ENCODE results near the gene BET1L. TPM values are rescaled to one million over a fixed set of nuclear protein-coding genes. Genes with fewer than 3 reads are reported as not detected.

BET1L gene
- total RNA-seq, 2 experiments from 2014 or later = 16.2 to 47.4 TPM

- H3K9me3 ChIP-seq (ENCODE audit: low read length) = no peaks in the 10 kb centered on the region
- no peak overlapping the region for H2AFZ ChIP-seq (ENCODE audit: low read length)
- no peak overlapping the region for H3K27ac ChIP-seq (ENCODE audit: low read depth, low read length, poor library complexity, severe bottlenecking)
- peaks cover 11% of the 10 kb centered on the region for H3K79me2 ChIP-seq (ENCODE audit: insufficient read depth, low read depth, low read length)
- H4K20me1 ChIP-seq (ENCODE audit: insufficient read depth, low read length) = no peaks in the 10 kb centered on the region
- intact Hi-C loops (cut with micrococcal nuclease; ENCODE audit: unreplicated experiment) = no loop called here
- H3K4me3 ChIP-seq (ENCODE audit: low read depth, low read length, poor library complexity, severe bottlenecking) = no peak overlapping the region
- peaks cover 12% of the 10 kb centered on the region for H3K4me1 ChIP-seq (ENCODE audit: insufficient read depth, low read length, poor library complexity, severe bottlenecking)
- ChIA-PET CTCF (ENCODE audit: unreplicated experiment) (no interaction called here), POLR2A (interaction anchor here (0.6 to 0.7 kb wide), 2 partner anchors 127 to 641 kb away, joined by 4 read pairs; no protein-coding TSS in a partner anchor)
- BruUV-seq (replicated peaks) = no TSS peak
- no peaks in the 10 kb centered on the region for H3K9me2 ChIP-seq (ENCODE audit: insufficient read depth, low read length)
- no peak for TF ChIP-seq CTCF (conservative IDR thresholded peaks at IDR 0.05; ENCODE audit: low read length)
- TF ChIP-seq EZH2phosphoT487 (IDR thresholded peaks at IDR 0.05; ENCODE audit: borderline replicate concordance, low read depth, low read length) = no peak
- H3K36me3 ChIP-seq (ENCODE audit: insufficient read depth, low read length) = peaks cover 26% of the 10 kb centered on the region; the same call in 1 of the 2 replicates
- DNase-seq (ENCODE audit: low spot score) = no peak
- no peak overlapping the region for H3K4me2 ChIP-seq (ENCODE audit: low read length)
Observed at GRCh38 chr11:202490-202889, 4.7 kb downstream of the BET1L start.

GRCh38 chr11:201966-202365 lies 5.2 kb downstream of the BET1L start:
- Histone ChIP-seq H3K27ac (ENCODE audit: low read depth, low read length, poor library complexity, severe bottlenecking) (no peak overlapping the region), H3K36me3 (ENCODE audit: insufficient read depth, low read length) (peaks cover 26% of the 10 kb centered on the region; the same call in 1 of the 2 replicates), H3K4me1 (ENCODE audit: insufficient read depth, low read length, poor library complexity, severe bottlenecking) (peaks cover 12% of the 10 kb centered on the region), H3K79me2 (ENCODE audit: insufficient read depth, low read depth, low read length) (peaks cover 11% of the 10 kb centered on the region), H3K9me3 (ENCODE audit: low read length) (no peaks in the 10 kb centered on the region), H3K4me3 (ENCODE audit: low read depth, low read length, poor library complexity, severe bottlenecking) (no peak overlapping the region), H3K4me2 (ENCODE audit: low read length) (no peak overlapping the region), H3K9me2 (ENCODE audit: insufficient read depth, low read length) (no peaks in the 10 kb centered on the region), H4K20me1 (ENCODE audit: insufficient read depth, low read length) (no peaks in the 10 kb centered on the region), H2AFZ (ENCODE audit: low read length) (no peak overlapping the region)
- TF ChIP-seq CTCF (conservative IDR thresholded peaks at IDR 0.05; ENCODE audit: low read length) (no peak), EZH2phosphoT487 (IDR thresholded peaks at IDR 0.05; ENCODE audit: borderline replicate concordance, low read depth, low read length) (no peak)
- CTCF ChIA-PET (ENCODE audit: unreplicated experiment) = no interaction called here
- BruUV-seq (replicated peaks) = no TSS peak
- intact Hi-C loops (cut with micrococcal nuclease; ENCODE audit: unreplicated experiment) = no loop called here
- POLR2A ChIA-PET = no interaction called here
- DNase-seq (ENCODE audit: low spot score) = no peak

GRCh38 chr11:200224-201003 lies 6.8 kb downstream of the BET1L start:
- CTCF ChIA-PET (ENCODE audit: unreplicated experiment) = no interaction called here
- no TSS peak for BruUV-seq (replicated peaks)

More at GRCh38 chr11:200224-201003, 6.8 kb downstream of the BET1L start:
- Histone ChIP-seq H3K4me2 (ENCODE audit: low read length) (no peak overlapping the region), H4K20me1 (ENCODE audit: insufficient read depth, low read length) (no peaks in the 10 kb centered on the region), H3K36me3 (ENCODE audit: insufficient read depth, low read length) (peaks cover 23% of the 10 kb centered on the region; the same call in 1 of the 2 replicates), H3K27ac (ENCODE audit: low read depth, low read length, poor library complexity, severe bottlenecking) (no peak overlapping the region), H2AFZ (ENCODE audit: low read length) (no peak overlapping the region), H3K4me1 (ENCODE audit: insufficient read depth, low read length, poor library complexity, severe bottlenecking) (peaks cover 1% of the 10 kb centered on the region), H3K79me2 (ENCODE audit: insufficient read depth, low read depth, low read length) (no peaks in the 10 kb centered on the region), H3K4me3 (ENCODE audit: low read depth, low read length, poor library complexity, severe bottlenecking) (no peak overlapping the region), H3K9me2 (ENCODE audit: insufficient read depth, low read length) (no peaks in the 10 kb centered on the region), H3K9me3 (ENCODE audit: low read length) (no peaks in the 10 kb centered on the region)
- TF ChIP-seq CTCF (conservative IDR thresholded peaks at IDR 0.05; ENCODE audit: low read length) (no peak), EZH2phosphoT487 (IDR thresholded peaks at IDR 0.05; ENCODE audit: borderline replicate concordance, low read depth, low read length) (no peak)
- POLR2A ChIA-PET = no interaction called here
- intact Hi-C loops (cut with micrococcal nuclease; ENCODE audit: unreplicated experiment) = no loop called here
- no peak for DNase-seq (ENCODE audit: low spot score)

All from OCI-LY7 (cell line).